ENCODE results near the gene FARP1. TPM values are rescaled to one million over a fixed set of nuclear protein-coding genes. Genes with fewer than 3 reads are reported as not detected.

FARP1 gene
- total and polyA plus RNA-seq, 2 of the 13 experiments (the other 11 are each of a cell fraction or from before 2014, with no cell fraction given) = 70.6 to 126 TPM

GRCh38 chr13:98284679-98285078 is 141.8 kb downstream of the FARP1 start:
- in situ Hi-C loops (cut with HindIII; ENCODE audit: extremely low pct_ligation_motif_present, low pct_unique_long_range_greater_than_20kb) = no loop called here
- no peak overlapping the region for H2AFZ ChIP-seq (ENCODE audit: low read length)
- H3K27me3 ChIP-seq (ENCODE audit: control insufficient read depth in 1 of 2, insufficient read depth in 2 of 2, low read length in 2 of 2) = no peaks in the 10 kb centered on the region
- H3K4me2 ChIP-seq (ENCODE audit: low read depth, low read length) = no peak overlapping the region
- H3K27ac ChIP-seq (ENCODE audit: extremely low read length, insufficient read depth, low read length) = no peak overlapping the region
- H3K9ac ChIP-seq (ENCODE audit: insufficient read depth, low read depth, low read length) = no peak overlapping the region
- no peak for TF ChIP-seq RXRB (CRISPR knock-in tag; IDR thresholded peaks at IDR 0.05; ENCODE audit: borderline replicate concordance)
- TF ChIP-seq UBTF (CRISPR knock-in tag; IDR thresholded peaks at IDR 0.05) = no peak
- TF ChIP-seq ZNF790 (CRISPR knock-in tag; IDR thresholded peaks at IDR 0.05; ENCODE audit: borderline replicate concordance) = no peak
- peaks cover 8 to 43% of the 10 kb centered on the region in 2 experiments; a peak in 4 of 5 replicates for H3K36me3 ChIP-seq (replicated peaks in 1 of 2; ENCODE audit: control insufficient read depth in 1 of 2, insufficient read depth in 2 of 2, low read length in 2 of 2)
- intact Hi-C loops (cut with micrococcal nuclease; ENCODE audit: unreplicated experiment) = no loop called here
- H3K4me1 ChIP-seq (ENCODE audit: insufficient read depth, low read length) = peaks cover 49% of the 10 kb centered on the region
- POLR2A ChIA-PET = interaction anchor here (1.0 kb wide), 1 partner anchor 11 kb away, joined by 3 read pairs; no protein-coding TSS in a partner anchor
- H3K79me2 ChIP-seq (ENCODE audit: insufficient read depth, low read length) = peaks cover 94% of the 10 kb centered on the region
- DNase-seq (ENCODE audit: low spot score) (no peak), FAIRE-seq (no peak), ATAC-seq (no peak)
- H3K9me3 ChIP-seq (ENCODE audit: low read length) = no peaks in the 10 kb centered on the region
- no TSS peak for BruUV-seq (replicated peaks)
- H3K4me3 ChIP-seq (replicated peaks in 1 of 3; ENCODE audit: insufficient read depth in 1 of 3, low read depth in 2 of 3, low read length in 3 of 3) = no peak overlapping the region
- peaks cover 49% of the 10 kb centered on the region; the same call in 1 of the 2 replicates for H4K20me1 ChIP-seq (ENCODE audit: insufficient read depth, low read length)
- CTCF ChIA-PET (ENCODE audit: low intra/inter-chr PET ratio, low total read pairs) = no interaction called here
- 94% methylated on average over 4 of the region's 4 CpGs for WGBS (ENCODE audit: low lambda C conversion rate)

- DNase-seq (ENCODE audit: low spot score) (no peak), FAIRE-seq (no peak), ATAC-seq (no peak)
- in situ Hi-C loops (cut with HindIII; ENCODE audit: extremely low pct_ligation_motif_present, low pct_unique_long_range_greater_than_20kb) (no loop called here), intact Hi-C loops (cut with micrococcal nuclease; ENCODE audit: unreplicated experiment) (no loop called here)
- H3K4me3 ChIP-seq (replicated peaks in 1 of 3; ENCODE audit: insufficient read depth in 1 of 3, low read depth in 2 of 3, low read length in 3 of 3) = no peak overlapping the region
- BruUV-seq (replicated peaks) = no TSS peak
- no peaks in the 10 kb centered on the region for H3K9me3 ChIP-seq (ENCODE audit: low read length)
- peaks cover 8 to 46% of the 10 kb centered on the region in 2 experiments; a peak in 4 of 5 replicates for H3K36me3 ChIP-seq (replicated peaks in 1 of 2; ENCODE audit: control insufficient read depth in 1 of 2, insufficient read depth in 2 of 2, low read length in 2 of 2)
- peaks cover 46% of the 10 kb centered on the region; the same call in 1 of the 2 replicates for H4K20me1 ChIP-seq (ENCODE audit: insufficient read depth, low read length)
- no peaks in the 10 kb centered on the region for H3K27me3 ChIP-seq (ENCODE audit: control insufficient read depth in 1 of 2, insufficient read depth in 2 of 2, low read length in 2 of 2)
- H3K79me2 ChIP-seq (ENCODE audit: insufficient read depth, low read length) = peaks cover 94% of the 10 kb centered on the region
- H3K9ac ChIP-seq (ENCODE audit: insufficient read depth, low read depth, low read length) = no peak overlapping the region
- no peak overlapping the region for H2AFZ ChIP-seq (ENCODE audit: low read length)
- no peak overlapping the region for H3K4me2 ChIP-seq (ENCODE audit: low read depth, low read length)
- ChIA-PET POLR2A (interaction anchor here (1.0 kb wide), 1 partner anchor 11 kb away, joined by 3 read pairs; no protein-coding TSS in a partner anchor), CTCF (ENCODE audit: low intra/inter-chr PET ratio, low total read pairs) (no interaction called here)
- no peak overlapping the region for H3K27ac ChIP-seq (ENCODE audit: extremely low read length, insufficient read depth, low read length)
- 91% methylated on average over 4 of the region's 4 CpGs for WGBS (ENCODE audit: low lambda C conversion rate)
- H3K4me1 ChIP-seq (ENCODE audit: insufficient read depth, low read length) = peaks cover 55% of the 10 kb centered on the region
- TF ChIP-seq ZNF383 (CRISPR knock-in tag; IDR thresholded peaks at IDR 0.05; ENCODE audit: borderline replicate concordance) (no peak), REL (CRISPR knock-in tag; conservative IDR thresholded peaks at IDR 0.05) (no peak), PITX1 (CRISPR knock-in tag; IDR thresholded peaks at IDR 0.05) (no peak), ZNF138 (CRISPR knock-in tag; IDR thresholded peaks at IDR 0.05; ENCODE audit: low read depth) (no peak), ZBTB46 (CRISPR knock-in tag; IDR thresholded peaks at IDR 0.05; ENCODE audit: borderline replicate concordance) (no peak), CBX5 (CRISPR knock-in tag; IDR thresholded peaks at IDR 0.05; ENCODE audit: borderline replicate concordance) (no peak), TAF15 (IDR thresholded peaks at IDR 0.05; ENCODE audit: low read depth, low read length, poor library complexity, severe bottlenecking) (no peak), DBP (CRISPR knock-in tag; IDR thresholded peaks at IDR 0.05; ENCODE audit: not compliant biosample characterization) (no peak), ISL2 (CRISPR knock-in tag; IDR thresholded peaks at IDR 0.05) (no peak), ZSCAN30 (CRISPR knock-in tag; IDR thresholded peaks at IDR 0.05) (no peak), KMT2A (CRISPR knock-in tag; IDR thresholded peaks at IDR 0.05) (no peak)
These were observed 142.4 kb downstream of the FARP1 start for GRCh38 chr13:98285317-98285716.

Data from HepG2 (cell line).